Coronary artery (tissue), 2 donors: ENCODE measurements around the gene HDAC7.
"Not testable (repeated sequence)": the region's sequence is repeated elsewhere in the genome, so short reads cannot be mapped to it uniquely, and the experiment has no call there.

Source experiments
- DNase-seq: peaks from one replicate; pipeline ENCODE4 v3.0.0-alpha.2; 2017; ENCODE audit warnings: low spot score
- H3K27ac ChIP-seq, 2 donors: fragments of 200-600 bp; sonication (generic); one replicate each; pipeline ENCODE4 v1.5.1; 2016 to 2019
- H3K4me3 ChIP-seq: fragments of 200-600 bp; sonication (generic); 2 replicates; pipeline ENCODE4 v1.5.1; 2016; ENCODE audit warnings: mild to moderate bottlenecking, moderate library complexity
- TF ChIP-seq, protein P1 (sequence below): fragments of 200-600 bp; sonication (generic); IDR thresholded peaks from one replicate; pipeline ENCODE4 v1.5.1; 2019; ENCODE audit warnings: antibody characterized with exemption

HDAC7 gene

DNA sequence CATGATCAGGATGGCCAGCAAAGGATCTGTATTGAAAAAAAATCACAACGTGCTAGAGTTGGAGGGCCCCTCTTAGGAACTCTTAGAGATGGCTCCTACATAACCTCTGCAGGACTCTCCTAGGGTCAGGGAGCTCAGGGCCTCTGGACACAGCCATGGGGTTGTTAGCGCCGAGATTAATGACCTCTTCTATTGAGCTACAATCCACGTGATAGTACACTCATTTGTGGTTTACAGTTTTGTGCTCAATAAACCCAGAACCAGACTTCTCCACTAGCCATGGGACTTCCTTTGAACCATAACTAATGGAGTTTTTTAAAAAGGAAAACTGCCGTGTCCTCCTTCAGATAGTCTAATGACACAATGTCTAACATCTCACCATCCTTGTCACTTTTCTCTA lies 29.6 kb upstream of the HDAC7 start:
- DNase-seq, result no peak
- Histone ChIP-seq H3K27ac (no peak overlapping the region), H3K4me3 (no peak overlapping the region)
- TF ChIP-seq, protein P1, sequence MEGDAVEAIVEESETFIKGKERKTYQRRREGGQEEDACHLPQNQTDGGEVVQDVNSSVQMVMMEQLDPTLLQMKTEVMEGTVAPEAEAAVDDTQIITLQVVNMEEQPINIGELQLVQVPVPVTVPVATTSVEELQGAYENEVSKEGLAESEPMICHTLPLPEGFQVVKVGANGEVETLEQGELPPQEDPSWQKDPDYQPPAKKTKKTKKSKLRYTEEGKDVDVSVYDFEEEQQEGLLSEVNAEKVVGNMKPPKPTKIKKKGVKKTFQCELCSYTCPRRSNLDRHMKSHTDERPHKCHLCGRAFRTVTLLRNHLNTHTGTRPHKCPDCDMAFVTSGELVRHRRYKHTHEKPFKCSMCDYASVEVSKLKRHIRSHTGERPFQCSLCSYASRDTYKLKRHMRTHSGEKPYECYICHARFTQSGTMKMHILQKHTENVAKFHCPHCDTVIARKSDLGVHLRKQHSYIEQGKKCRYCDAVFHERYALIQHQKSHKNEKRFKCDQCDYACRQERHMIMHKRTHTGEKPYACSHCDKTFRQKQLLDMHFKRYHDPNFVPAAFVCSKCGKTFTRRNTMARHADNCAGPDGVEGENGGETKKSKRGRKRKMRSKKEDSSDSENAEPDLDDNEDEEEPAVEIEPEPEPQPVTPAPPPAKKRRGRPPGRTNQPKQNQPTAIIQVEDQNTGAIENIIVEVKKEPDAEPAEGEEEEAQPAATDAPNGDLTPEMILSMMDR, result no peak

DNA sequence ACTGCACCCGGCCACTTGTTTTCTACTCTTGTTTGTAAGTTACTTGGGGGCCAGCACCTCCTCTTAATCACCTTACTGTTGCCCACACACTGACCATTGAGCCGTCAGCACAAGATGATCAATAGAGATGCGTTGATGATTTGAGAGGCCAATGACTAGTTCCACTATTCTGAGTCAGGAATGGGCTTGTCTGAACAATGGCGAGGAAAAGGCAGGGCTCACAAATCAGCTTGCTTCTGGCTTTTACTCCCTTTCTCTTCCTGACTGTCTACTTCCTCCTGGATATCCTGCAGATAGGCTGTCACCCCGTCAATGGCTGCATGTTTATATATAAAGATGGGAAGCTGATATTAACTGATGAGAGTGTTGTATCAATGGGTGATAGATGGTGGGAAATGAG lies 29.1 kb upstream of the HDAC7 start:
- Histone ChIP-seq H3K4me3 (no peak overlapping the region), H3K27ac (no peak overlapping the region)
- no peak for DNase-seq
- TF ChIP-seq, protein P1, result no peak

DNA sequence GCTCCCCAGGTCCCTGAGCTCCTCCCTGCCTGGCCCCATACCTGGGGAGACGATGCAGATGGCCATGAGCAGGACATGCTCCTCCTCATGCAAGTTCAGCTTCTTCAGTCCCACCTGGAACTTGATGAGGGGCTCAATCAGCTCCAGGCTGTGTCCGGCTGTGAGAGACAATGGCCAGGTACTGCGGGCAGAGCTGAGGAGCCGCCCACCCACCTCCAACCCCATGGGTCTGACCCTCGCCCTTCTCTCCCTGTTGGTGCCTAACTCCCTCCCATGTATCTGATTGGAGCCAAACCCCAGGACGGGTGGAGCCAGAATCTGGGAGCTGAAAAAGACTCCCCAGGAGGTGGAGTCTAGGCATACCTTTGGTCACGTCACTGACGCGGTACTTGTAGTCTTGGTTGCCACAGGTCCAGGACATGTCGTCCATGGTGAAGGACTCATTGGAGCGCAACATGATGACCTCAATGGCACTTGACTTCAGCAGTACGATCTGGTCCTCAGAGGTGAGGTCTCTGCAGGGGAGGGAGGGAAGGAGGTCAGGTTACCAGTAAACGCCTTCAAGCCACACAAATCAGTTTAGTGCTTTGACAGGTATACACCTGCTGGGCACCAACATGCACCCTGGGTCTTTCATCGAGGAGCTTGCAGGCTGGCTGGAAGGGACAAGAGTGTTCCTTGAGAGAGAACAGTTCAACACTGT lies 26.7 kb upstream of the HDAC7 start:
- H3K4me3 ChIP-seq, result no peak overlapping the region
- TF ChIP-seq, protein P1, result no peak
- H3K27ac ChIP-seq, result no peak overlapping the region
- no peak for DNase-seq

DNA sequence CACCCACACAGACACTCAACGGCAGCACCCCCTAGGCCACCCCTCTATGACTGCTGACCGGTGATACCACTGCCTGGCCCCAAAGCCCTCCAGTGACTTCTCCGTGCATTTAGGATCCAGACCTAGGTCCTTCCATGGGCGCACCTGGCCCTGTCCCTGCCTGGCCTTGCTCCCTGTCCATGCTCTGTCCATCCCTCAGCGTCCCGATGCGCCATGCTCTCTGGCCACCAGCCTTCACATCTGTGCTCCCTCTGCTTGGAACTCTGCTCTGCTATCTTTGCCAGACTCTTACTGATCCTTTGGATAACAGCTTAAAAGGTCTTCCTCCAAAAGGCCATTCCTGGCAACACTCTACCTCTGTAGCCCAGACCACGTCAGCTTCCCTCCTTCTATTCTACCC lies 25.4 kb upstream of the HDAC7 start:
- H3K27ac ChIP-seq, result no peak overlapping the region
- TF ChIP-seq, protein P1, result no peak
- H3K4me3 ChIP-seq, result no peak overlapping the region
- DNase-seq, result no peak

DNA sequence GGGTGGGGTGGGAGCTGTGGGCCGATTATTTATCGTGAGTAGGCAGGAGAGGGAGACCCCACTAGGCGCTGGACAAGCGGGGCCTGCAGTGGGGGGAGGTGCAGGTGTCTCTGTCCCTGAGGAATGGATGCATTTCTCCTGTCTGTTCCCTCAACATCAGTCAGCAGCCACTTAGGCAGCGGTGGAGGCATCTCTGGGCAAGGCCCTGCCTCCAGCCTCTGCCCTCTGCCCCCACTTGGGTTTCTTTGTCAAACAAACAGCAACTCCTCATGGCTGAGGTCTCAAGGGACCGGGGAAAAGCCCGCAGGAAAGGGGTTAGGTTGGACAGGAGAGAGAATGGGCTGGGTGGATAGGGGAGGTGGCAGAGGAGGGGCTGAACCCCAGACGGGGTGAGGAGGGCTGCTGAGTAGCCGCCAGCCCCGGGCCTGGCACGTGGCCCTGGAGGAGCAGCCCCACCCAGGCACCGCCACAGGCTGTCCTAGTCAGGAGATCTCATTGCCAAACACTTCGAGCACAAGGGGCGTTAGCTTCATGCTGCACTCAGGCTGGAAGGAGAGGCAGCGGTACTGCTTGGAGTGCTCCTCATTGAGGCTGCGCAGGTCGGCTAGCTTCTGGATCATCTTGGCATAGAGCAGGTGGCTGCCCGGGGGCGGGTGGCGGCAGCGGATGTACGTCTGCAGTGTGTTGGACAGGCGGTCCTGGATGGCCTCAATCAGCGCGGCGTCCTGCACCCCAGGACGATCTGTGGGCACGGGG lies 24.7 kb upstream of the HDAC7 start:
- no peak overlapping the region for H3K4me3 ChIP-seq
- TF ChIP-seq, protein P1, result no peak
- DNase-seq, result no peak
- no peak overlapping the region for H3K27ac ChIP-seq

DNA sequence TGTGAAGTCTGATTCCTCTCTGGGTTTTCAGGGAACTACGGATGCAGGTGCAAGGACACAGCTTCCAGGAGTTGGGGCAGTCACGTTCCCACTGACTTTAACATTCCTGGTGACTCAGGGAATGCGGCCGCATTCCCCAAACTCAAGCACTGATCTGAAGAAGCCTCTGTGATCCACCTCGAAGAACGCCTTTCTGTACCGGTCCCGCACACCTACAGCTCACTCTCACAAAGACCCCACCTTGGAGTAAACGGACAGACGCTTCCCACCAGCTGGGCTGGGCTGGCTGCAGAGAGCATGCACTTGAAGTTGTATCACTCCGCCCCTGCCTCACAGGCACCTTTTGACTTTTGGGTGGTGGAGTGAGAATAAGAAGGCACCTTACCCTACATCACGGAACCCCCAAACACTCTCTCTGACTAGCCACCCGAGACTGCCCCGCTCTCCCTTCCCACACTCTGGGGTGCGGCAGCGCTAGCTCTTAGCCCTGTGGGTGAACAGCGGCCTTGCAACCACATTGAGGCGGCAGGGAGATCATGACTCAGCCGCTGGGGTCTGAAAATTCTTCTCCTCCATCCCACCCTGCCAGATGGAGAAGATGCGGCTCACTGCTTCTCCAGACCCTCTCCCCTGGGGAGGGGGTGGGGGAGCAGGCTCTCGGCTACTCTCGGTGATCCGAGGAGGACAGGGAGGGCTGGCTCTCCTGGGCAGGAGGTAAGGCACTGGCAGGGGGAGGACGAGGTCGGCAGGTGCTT lies 23.7 kb upstream of the HDAC7 start:
- DNase-seq, result no peak
- no peak overlapping the region for H3K27ac ChIP-seq
- no peak overlapping the region for H3K4me3 ChIP-seq
- TF ChIP-seq, protein P1, result no peak

DNA sequence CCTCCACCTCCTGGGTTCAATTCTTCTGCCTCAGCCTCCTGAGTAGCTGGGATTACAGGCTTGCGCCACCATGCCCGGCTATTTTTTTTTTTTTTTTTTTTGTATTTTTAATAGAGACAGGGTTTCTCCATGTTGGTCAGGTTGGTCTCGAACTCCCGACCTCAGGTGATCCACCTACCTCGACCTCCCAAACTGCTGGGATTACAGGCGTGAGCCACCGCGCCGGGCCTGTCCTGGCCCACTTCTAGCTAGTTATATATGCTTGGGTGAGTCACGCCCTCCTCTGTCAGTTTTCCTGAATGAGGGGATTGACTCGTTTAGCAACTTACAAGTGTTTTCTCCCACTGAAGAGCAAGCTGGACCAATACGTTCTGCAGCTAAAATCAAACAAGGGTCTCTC lies 22.8 kb upstream of the HDAC7 start:
- not testable (repeated sequence) for H3K4me3 ChIP-seq, DNase-seq, H3K27ac ChIP-seq
